Measurements from ENCODE around the gene ZNF598.

ZNF598 gene

DNA sequence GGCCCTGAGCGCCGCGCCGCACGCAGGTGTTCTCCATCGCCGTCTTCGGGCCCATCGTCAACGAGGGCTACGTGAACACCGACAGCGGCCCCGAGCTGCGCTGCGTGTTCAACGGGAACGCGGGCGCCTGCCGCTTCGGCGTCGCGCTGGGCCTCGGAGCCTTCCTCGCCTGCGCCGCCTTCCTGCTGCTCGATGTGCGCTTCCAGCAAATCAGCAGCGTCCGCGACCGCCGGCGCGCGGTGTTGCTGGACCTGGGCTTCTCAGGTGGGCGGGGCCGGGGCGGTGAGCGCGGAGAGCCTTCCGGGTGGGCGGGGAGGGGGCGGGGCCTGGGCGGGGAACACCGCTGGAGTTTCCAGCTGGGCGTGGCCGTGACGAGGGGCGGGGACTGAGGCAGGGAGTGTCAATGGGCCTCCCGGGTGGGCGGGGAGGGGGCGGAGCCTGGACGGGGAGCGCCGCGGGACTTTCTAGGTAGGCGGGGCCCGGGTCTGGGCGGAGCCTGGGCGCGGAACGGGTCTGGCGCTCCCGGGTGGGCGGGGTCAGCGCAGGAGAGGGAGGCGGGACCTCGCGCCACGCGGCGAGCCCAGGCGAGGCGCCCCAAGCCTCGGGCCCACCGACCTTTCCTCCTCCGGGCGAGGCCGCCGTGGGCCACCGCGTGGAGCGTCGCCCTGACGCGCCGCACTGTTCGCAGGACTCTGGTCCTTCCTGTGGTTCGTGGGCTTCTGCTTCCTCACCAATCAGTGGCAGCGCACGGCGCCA is 17.5 kb downstream of the ZNF598 start:
- no peak for DNase-seq (ENCODE audit: low spot score)

DNA sequence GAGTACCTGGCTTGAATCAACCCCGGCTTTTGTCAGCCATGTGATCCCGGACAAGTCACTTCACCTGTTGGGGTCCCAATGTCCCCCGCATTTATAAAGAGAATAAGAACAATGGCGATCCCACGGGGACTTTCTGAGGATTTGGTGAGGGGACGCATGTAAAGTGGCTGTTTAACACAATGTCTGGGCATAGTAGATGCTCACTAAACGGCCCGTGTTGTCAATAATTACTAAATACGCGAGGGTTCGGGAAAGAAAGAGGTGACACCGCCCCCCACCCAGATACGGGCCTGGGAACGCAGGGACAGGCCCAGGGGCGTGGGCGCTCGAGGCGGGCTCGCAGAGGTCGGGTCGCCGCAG is 18.1 kb downstream of the ZNF598 start:
- DNase-seq (ENCODE audit: low spot score) = no peak

DNA sequence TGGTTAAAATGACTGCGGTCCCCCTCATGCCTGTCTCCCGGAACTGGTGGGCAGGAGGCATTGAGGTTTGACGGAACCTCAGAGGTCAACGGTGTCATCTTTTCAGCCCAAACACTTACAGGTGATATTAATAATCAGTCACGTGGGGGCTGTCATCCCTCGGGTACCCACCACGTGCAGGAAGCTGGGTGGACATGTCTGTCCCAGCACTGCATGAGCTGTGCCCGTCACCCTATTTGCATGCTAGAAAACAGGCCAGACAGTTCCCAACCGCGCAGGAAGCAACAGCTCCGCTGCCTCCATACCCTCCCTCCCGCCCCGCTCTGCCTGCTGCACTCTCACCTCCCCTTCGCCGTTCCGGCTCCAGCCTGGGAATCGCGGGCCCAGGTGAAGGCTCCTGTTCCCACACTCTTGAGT is 18.5 kb downstream of the ZNF598 start:
- no peak for DNase-seq (ENCODE audit: low spot score)

DNA sequence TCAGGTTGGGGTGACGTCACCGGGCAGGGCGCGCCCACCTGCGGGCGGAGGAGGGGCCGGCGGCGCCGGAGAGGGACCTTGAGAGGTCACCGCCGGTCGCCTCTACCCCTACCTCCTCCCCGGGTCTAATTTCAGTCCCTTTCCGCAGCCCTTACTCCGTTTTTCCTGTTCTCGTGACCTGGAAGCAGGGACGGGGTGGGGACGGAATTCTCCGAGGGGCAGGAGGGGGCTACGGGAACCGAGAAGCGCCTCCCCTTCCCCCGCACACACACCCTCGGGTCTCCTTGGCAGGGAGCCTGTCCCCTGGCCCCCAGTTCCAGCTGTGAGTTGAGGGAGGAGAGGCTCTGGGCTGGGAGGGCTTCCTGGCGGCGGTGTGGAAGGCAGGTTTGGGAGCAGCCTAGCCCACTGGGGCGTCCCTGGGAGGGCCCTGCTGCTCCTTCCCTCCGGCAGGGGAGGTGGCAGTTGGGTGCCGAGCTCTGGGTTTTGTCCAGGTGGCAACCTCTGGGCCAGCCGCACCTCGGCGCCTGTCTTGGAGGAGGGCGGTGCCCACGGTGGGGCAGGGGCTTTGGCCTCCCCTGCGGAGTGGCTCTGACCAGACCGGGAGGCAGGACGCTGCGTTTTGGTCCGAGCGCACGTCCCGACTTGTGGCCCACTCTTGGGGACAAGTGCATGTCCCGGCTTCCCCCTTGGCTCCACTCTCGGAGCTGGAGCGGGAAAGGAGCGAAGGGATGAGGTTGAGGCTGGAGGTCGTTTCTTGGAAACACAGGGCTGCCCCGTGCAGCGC is 19.1 kb downstream of the ZNF598 start:
- DNase-seq (ENCODE audit: low spot score) = no peak

DNA sequence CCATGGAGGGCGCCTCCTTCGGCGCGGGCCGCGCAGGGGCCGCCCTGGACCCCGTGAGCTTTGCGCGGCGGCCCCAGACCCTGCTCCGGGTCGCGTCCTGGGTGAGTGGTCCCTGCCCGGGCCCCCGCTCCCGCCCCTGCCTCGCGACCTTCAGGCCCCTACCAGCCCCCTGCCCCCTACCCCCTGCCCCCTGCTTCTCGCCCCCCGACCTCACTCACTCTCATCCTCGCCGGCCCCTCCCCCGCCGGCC is 19.6 kb downstream of the ZNF598 start:
- no peak for DNase-seq (ENCODE audit: low spot score)

DNA sequence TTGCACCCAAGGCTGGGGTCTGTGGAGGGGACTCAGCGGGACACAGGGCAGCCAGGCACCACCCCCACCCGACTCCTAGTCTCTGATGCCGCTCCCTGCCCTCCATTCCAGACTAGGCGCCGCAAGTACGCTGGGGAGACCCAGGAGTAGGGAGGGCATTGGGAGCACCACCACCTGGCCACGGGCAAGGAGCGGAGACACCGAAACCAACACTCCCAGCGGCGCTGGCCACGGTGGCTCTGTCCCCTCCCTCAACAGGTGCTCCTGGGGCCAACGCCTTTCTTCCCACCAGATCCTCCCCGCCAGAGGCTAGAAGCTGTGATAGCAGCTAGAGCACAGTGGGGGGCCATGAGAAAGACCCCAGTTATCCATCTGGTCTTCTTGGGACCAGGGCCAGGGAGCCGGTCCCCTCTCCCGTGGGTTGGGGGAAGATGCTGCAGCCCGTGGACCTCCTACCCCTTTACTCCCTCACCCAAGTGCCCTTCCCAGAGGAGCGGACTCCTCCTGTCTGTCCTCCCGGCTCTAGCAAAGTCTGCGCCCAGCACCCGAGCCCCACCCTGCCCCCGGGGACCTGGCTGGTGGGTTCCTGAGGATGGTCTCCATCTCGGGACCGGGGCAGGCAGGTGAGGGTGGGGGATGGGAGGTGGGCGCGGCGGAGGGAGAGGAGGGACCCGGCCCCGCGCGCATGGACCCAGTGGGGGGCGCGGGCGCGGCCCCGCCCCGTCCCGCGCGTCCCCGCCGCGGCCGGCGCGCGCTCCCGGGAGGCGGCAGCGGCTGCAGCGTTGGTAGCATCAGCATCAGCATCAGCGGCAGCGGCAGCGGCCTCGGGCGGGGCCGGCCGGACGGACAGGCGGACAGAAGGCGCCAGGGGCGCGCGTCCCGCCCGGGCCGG is 20.2 kb downstream of the ZNF598 start, which contains the start of gene SYNGR3:
SYNGR3 (plus strand) TSS at position 762 of the 892 bp plus-strand sequence. CDS start 133 bp downstream, outside the sequence.
- no peak for DNase-seq (ENCODE audit: low spot score)

DNA sequence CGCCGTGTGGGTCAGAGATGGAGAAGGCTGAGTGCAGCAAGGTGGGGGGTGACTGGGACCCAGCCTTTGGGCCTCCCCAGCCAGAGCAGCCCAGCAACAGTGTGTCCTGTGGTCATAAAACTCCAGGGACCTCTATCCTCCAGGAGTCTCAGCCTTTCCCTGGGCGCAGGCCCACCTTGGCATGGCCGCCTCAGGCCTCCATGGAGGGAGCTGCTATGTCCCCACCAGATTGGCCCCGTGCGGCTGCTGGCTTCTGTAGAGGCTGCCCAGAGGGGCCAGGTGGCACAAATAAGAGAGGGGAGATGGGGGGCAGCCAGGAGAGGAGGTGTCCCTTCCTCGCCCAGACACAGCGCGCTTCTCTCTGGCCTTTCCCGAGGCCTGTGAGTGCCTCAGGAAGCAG is 22.4 kb downstream of the ZNF598 start:
- no peak for DNase-seq (ENCODE audit: low spot score)

DNA sequence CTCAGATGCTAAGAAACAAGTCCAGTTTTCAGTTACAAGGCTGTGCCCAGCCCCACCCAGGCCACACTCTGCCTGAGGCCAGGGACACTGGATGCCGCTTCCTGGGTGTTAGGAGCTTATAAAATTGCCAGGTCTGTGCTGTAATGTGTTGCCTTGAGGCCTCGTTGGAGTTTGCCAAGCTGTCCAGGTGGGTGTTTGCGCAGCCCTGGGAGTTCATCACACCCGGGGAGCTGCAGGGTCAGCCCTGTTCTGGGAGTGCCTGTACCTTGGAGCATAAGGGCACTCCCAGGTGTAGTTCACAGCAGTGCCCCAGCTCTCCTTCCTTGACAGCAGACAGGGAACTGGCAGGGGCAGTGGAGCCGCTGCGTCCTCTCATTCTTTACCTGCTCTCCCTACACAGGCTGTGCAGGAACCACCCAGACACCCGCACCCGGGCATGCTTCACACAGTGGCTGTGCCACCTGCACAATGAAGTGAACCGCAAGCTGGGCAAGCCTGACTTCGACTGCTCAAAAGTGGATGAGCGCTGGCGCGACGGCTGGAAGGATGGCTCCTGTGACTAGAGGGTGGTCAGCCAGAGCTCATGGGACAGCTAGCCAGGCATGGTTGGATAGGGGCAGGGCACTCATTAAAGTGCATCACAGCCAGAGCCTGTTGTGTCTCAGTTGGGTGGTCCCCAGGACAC is 24.0 kb downstream of the ZNF598 start:
- DNase-seq (ENCODE audit: low spot score) = no peak

DNA sequence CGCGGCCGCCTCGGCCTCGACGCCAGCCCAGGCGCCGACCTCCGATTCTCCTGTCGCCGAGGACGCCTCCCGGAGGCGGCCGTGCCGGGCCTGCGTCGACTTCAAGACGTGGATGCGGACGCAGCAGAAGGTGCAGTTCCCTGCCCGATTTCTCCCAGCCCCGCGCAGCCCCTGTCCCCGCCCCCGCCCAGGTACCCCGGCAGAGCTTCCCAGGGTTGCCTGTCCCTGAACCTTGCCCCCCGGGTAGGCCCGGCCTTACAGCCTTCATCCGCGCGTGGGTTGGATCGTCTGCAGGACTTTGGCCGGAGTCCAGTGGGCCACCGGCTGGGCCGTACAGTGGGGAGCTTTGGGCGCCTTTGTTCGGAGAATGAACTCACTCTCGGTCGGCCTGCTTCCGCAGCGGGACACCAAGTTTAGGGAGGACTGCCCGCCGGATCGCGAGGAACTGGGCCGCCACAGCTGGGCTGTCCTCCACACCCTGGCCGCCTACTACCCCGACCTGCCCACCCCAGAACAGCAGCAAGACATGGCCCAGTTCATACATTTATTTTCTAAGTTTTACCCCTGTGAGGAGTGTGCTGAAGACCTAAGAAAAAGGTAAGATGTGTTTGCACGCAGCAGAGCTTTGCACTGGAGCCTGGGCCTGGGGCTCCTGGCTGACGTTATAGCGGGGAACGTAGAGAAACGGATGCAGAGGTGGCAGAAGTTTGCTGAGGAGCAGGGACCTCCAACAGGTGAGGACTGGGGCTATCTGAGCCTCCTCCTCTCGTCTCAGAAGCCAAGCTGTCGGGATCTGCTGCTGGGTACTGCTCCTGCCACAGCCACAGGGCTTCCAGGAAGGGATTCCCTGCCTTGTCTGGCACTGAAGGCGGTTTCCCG is 25.0 kb downstream of the ZNF598 start:
- no peak for DNase-seq (ENCODE audit: low spot score)

DNA sequence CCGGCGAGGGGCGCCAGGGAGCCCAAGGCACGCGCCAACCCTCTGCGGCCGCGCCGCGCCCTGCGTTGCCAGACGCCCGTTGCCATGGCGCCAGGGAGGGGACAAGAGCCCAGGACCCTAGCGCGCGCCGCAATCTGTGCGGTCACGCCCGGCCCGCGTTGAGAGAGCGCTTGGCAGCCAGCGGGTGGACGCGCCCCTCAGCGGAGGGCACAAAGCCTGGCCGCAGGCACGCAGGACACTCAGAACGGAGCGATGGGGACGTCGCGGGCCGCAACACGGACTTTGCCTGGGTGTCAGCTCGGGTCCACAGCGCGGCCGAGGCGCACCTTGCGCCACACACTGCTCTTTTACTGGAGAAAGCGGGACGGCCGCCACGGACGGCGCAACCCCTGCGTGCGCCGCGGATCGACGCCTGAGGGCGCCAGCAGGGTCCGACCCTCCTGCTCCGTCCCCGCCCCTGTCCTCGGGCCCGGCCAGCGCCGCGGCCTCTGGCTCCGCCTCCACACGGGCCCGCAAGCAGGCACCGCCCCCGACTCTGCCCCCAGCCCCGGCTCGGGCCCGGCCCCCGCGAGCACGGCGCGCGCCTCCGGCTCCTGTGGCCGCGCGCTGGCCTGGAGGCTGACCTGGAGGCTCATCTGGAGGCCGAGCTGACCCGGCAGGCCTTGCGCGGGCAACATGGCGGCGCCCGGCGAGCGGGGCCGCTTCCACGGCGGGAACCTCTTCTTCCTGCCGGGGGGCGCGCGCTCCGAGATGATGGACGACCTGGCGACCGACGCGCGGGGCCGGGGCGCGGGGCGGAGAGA is 25.9 kb downstream of the ZNF598 start, which contains the start of gene GFER:
GFER (plus strand) TSS at position 650 of the 803 bp plus-strand sequence; CDS start at position 676, 26 bp downstream.
- DNase-seq (ENCODE audit: low spot score) = peak; percentile 92

DNA sequence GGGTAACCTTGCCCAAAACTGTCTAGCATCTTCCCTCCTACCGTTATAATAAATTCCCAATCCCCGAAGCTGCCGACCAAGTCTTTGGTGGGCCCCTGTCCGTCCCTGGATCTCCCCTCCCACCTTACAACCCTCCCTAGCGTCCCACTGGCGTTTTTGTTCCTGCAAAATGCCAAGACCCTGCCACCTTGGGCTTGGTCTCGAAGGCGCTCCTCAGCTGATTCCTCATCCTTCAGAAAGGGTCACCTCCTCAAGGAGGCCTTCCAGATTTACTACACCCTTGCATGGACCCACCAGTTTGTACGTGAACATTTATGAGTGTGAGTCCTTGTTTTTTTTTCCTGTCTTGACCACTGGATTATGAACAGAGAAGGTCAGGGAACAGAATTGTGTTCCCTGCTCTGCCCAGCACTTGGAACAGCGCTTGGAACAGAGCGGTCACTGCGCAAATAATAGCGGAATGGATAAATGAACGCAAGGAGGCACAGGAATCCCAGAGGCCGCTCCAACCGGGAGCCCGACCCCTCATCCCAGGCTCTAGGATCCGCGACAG is 26.6 kb downstream of the ZNF598 start:
- DNase-seq (ENCODE audit: low spot score) = no peak

DNA sequence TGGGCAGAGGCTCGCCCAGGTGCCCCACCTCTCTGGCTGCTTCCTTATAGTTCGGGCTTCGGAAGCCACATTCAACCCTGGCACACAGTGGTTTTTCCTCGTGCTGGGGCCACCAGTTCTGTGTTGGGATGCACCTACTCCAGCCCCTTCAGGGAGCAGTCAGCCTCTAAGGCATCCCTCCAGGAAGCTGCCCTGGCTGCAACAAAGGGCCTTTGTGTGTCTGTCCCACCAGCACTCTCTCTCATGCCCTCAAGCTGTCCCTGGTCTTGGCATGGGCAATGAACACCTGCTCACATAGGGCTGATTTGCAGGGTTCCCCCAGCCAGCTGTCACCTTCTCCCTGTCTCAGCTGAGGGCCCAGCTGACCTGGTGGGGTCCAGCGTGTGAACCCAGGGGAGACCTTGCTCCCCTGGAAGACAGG is 27.6 kb downstream of the ZNF598 start:
- no peak for DNase-seq (ENCODE audit: low spot score)

DNA sequence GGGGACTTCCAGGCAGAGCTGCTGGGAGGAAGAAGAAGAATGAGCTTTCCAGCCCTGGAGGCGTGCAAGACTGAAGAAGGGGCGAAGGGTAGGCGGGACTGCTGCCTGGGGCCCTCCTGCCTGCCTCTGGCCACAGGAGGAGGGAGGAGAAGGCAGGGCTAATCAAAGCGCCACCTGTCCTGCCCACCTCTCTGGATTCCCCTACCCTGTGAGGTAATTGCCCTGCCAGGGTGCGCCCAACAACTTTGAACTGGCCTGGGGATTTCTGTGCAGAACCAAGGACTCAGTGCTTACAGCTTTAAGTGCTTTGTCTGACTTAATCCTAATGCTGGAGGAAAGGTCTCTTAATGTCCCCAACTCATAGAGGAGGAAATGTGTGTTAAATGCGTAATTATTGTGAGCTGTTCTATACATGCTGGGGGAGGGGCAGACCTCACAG is 28.2 kb downstream of the ZNF598 start, which contains the start of gene NOXO1:
NOXO1 (minus strand) TSS at position 72 of the 439 bp plus-strand sequence. CDS start 290 bp downstream, outside the sequence.
- DNase-seq (ENCODE audit: low spot score) = no peak

DNA sequence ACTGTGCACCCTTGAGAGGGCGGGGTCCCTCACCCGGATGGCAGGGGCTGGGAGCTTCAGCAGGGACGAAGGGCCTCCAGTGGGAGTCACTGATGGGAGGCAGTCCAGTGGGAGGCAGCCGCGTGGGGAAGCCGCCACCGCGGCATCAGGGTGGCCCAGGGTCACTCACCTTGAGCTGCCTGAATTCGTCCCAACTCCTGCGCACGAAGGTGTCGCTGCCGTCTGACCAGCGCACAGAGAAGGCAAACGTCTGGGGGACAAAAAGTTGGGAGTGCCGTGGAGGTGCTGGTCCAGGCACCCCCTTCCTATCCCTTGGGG is 28.9 kb downstream of the ZNF598 start:
- DNase-seq (ENCODE audit: low spot score) = no peak

DNA sequence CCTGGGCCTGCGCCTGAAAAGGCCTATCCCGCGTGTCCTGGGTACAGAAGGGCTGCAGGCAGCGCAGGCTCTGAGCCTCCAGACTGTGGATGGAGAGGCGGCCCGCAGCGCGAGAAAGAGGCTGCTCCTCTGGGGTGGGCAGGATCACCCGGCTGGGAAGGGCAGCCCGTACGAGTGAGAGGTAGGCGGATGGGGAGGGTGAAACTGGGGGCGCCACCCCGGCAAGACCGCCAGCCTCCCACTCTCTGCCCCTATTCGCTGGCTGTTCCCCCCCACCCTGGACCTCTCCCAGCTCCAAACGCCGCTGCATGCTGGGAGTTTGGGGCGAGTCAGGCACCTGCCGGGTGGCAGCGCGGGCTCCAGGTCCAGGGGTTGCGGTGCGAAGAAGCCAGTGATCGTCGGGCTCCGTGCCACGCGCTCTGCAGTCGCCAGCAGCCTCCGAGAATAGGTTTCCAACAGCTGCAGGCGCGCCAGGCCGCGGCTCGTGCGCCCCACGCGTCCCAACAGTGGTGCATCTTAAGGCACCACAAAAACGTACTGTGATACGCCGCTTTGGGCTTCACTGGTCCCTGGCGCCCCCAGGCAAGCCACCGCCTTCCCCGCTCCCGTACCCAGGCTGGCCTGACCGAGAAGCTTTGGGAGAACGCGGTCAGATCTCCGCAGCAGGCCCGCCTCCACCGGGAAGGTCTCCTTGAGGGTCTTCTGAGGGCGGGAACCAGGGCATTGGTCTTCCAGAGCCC is 29.4 kb downstream of the ZNF598 start:
- no peak for DNase-seq (ENCODE audit: low spot score)

DNA sequence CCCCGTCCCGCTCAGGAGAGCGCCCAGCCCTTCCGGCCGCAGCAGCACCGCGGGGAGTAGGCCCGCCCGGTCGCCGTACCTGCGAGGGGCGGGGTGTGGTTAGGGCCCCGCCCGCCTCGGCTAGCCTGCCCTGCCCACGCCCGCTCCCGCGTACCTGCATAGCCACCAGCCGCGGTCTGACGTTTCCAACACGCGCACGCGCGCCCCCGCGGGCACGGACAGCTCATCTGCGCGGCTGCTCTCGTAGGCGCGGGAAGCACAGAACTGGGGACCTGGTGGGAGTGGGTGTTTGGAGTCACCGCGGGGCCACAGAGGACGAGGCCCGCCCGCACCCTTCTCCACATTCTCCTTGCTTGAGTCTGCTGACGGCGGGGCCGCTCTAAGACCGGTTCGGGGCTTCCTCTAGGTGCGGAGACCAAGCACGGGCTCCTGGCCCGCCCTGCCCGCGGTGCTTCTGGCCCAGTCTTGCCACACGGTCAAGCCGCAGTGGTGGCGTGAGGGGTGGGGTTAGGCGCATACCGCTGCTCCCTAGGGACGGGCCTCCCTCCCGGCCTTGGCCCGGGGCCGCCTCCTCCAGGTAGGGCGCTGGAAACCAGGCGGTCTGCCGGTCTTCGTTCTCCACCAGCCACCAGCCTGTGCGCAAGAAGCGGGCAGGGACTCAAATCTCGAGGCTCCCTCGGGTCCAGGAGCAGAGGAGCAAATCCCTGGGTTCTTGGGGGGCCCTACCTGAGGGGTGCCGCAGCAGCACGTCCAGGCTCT is 30.2 kb downstream of the ZNF598 start:
- DNase-seq (ENCODE audit: low spot score) = no peak

DNA sequence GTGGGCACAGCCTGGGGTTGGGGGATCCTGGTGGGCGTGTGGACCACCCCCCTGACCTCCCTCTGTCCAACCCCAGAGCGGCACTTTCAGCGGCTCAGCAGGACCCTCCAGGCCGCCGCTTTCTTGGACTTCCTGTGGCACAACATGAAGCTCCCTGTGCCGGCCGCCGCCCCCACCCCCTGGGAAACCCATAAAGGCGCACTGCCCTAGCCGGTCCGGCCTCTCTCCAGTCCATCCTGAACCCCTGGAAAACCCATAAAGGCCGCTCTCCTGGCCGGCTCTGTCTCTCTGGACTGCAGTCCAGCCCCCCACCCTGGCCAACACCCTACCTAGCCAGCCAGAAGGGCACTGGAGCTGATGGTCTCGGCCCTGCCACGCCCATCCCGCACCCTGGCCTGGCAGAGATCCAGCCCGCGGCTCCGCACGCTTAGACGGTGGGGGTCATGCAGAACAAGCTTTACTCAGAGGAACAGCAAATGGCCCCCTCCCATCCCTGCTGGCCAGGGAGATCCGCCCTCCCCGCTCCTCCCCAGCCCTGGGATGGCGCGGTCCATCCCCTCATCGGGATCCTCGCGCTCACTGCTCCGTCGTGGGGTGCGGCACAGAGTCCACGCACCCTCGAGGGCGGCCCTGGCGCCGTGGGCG is 31.0 kb downstream of the ZNF598 start:
- DNase-seq (ENCODE audit: low spot score) = no peak
